Measurements from ENCODE around the gene SCGB1D4.
"Not testable (repeated sequence)": the region's sequence is repeated elsewhere in the genome, so short reads cannot be mapped to it uniquely, and the experiment has no call there.

SCGB1D4 gene, protein sequence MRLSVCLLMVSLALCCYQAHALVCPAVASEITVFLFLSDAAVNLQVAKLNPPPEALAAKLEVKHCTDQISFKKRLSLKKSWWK

DNA sequence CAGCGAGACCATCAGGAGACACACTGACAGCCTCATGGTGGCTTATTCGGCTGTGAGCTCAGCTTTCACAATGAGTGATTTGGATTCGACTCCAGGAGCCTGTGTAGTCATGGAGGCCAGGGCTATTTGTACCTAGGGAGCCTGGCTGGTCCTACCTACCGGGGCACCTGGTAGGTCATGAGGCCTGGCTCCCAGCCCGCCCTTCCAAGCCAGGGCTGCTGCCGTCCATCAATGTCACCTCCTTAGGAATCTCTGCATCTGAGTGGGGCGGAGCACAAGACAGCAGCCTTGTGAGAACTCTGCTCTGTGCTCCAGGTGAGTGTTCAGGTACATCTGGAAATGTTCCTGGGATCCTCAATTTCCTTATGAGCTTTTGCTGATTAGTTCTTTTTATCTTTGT, at the start of gene SCGB1D4:
SCGB1D4 (minus strand) TSS at position 101 of the 400 bp plus-strand sequence; CDS start at position 36, 65 bp downstream.
- in situ Hi-C loops (cut with MboI; ENCODE audit: low sequenced_read_pairs), result no loop called here

DNA sequence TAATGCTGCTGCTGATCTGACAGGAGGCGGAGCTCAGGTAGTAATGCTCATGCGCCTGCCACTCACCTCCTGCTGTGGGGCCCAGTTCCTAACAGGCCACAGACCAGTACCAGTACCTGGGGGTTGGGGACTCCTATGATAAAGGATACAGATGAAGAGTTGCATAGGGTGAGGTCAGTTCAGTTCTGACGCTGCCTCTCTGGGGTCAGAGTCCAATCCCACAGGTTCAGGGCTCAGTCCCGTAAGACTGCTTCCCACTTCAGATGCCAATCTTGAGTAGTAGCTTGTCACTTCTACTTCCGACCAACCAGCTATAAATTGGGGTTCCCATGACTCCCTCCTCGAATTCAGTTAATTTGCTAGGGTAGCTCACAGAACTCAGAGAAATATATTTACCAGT, 47.0 kb upstream of the SCGB1D4 start:
- in situ Hi-C loops (cut with MboI; ENCODE audit: low sequenced_read_pairs), result no loop called here

DNA sequence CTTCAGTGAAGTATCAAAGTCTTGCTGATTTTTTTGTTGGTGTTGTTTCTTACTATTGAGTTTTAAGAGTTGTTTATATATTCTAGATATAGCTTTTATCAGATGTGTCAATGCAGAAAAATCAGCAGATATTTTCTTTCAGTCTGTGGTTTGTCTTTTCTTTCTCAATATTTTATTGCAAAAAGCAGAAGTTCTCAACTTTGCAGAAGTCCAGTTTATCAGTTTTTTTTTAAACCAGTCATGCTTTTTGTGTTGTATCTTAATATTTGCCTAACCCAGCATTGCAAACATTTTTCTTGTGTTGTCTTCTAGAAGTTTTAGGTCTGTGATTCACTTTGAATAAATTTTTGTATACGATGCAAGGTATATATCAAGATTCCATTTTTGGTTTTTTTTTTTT, 45.3 kb upstream of the SCGB1D4 start:
- in situ Hi-C loops (cut with MboI; ENCODE audit: low sequenced_read_pairs), result no loop called here

DNA sequence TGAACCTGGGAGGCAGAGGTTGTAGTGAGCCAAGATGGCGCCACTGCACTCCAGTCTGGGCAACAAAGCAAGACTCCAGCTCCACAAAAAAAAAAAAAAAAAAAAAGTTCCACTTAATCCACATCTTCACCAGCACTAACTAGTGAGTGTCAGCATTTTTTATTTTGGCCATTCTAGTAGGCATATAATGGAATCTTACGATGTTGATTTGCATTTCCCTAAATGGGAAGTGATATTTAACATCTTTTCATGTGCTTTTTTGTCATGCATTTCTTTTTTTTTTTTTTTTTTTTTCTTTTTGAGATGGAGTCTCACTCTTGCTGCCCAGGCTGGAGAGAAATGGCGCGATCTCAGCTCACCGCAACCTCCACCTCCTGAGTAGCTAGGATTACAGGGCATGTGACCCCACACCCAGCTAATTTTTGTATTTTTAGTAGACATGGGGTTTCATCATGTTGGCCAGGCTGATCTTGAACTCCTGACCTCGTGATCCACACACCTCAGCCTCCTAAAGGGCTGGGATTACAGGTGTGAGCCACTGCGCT, 44.8 kb upstream of the SCGB1D4 start:
- in situ Hi-C loops (cut with MboI; ENCODE audit: low sequenced_read_pairs), result not testable (repeated sequence)

- in situ Hi-C loops (cut with MboI; ENCODE audit: low sequenced_read_pairs), result no loop called here
Measured at GRCh38 chr11:62341588-62341987, 42.7 kb upstream of the SCGB1D4 start.

DNA sequence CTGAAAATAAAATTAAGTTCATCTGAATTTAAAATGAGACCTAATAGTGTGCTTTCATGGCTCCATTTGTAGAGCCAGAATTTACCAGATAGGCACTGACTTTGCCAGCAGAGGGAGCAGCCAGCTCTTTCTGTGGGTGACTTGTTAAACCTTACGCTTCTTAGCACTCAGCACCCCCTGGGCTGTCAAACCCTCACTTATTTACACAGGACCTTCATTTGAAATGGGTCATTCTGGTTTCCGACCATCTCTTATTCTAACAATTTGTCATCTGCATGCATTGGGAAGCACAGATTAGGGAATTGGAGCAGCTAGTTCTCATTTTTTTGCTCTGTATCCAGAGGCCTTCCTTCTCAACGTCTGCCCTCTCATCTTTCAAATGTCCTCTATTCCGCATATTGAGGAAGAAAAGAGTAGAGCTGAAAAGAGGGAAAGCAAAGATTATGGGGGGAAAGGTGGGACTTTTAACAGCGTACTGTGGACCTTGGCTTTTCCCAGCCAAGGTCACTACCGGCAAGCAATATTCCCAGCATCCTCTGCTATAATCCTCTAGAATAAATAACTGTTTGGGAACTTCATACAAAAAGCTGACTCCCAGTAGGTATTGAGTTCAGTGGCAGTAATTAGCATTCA, 41.5 kb upstream of the SCGB1D4 start:
- in situ Hi-C loops (cut with MboI; ENCODE audit: low sequenced_read_pairs), result no loop called here

GRCh38 chr11:62338218-62338617, 39.3 kb upstream of the SCGB1D4 start:
- in situ Hi-C loops (cut with MboI; ENCODE audit: low sequenced_read_pairs), result no loop called here

GRCh38 chr11:62337303-62338181, 38.7 kb upstream of the SCGB1D4 start, which contains the start of gene ASRGL1:
Gene ASRGL1 (plus strand): TSS chr11:62337448. CDS start chr11:62337978, 530 bp downstream.
- in situ Hi-C loops (cut with MboI; ENCODE audit: low sequenced_read_pairs), result no loop called here

DNA sequence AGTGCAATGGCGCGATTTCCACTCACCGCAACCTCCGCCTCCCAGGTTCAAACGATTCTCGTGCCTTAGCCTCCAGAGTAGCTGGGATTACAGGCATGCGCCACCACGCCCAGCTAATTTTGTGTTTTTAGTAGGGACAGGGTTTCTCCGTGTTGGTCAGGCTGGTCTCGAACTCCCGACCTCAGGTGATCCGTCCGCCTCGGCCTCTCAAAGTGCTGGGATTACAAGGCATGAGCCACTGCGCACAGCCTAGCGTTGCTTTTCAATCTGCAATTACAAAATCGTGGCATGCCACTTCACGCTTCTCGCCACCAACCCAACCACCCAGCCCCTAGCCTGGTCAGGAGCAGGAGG, 38.1 kb upstream of the SCGB1D4 start:
- in situ Hi-C loops (cut with MboI; ENCODE audit: low sequenced_read_pairs), result not testable (repeated sequence)

GRCh38 chr11:62333768-62334167, 34.9 kb upstream of the SCGB1D4 start:
- in situ Hi-C loops (cut with MboI; ENCODE audit: low sequenced_read_pairs), result no loop called here

- in situ Hi-C loops (cut with MboI; ENCODE audit: low sequenced_read_pairs), result not testable (repeated sequence)
Measured at GRCh38 chr11:62331264-62331663, 32.4 kb upstream of the SCGB1D4 start.

GRCh38 chr11:62327541-62327940, 28.7 kb upstream of the SCGB1D4 start:
- in situ Hi-C loops (cut with MboI; ENCODE audit: low sequenced_read_pairs), result not testable (repeated sequence)

DNA sequence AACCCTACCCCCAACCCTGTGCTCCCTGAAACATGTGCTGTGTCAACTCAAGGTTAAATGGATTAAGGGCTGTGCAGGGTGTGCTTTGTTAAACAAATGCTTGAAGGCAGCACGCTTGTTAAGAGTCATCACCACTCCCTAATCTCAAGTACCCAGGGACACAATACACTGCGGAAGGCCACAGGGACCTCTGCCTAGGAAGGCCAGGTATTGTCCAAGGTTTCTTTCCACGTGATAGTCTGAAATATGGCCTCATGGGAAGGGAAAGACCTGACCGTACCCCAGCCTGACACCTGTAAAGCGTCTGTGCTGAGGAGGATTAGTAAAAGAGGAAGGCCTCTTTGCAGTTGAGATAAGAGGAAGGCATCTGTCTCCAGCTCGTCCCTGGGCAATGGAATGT, 27.8 kb upstream of the SCGB1D4 start:
- in situ Hi-C loops (cut with MboI; ENCODE audit: low sequenced_read_pairs), result not testable (repeated sequence)

GRCh38 chr11:62325781-62326180, 26.9 kb upstream of the SCGB1D4 start:
- in situ Hi-C loops (cut with MboI; ENCODE audit: low sequenced_read_pairs), result not testable (repeated sequence)

GRCh38 chr11:62324731-62325556, 26.1 kb upstream of the SCGB1D4 start:
- in situ Hi-C loops (cut with MboI; ENCODE audit: low sequenced_read_pairs), result no loop called here

DNA sequence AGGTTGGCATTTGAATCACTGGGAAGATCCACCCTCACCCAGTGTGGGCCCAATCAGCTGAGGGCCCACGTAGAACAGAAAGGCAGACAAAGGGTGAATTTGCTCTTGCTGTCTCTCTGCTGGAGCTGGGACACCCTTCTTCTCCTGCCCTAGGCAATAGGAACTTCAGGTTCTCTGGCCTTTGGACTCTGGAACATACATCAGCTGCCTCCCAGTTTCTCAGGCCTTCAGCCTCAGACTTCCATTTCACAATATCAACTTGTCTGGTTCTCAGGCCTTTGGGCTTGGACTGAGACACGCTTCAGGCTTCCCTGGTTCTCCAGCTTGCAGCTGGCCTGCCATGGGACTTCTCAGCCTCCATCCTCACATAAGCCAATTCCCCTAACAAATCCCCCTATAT, 23.6 kb upstream of the SCGB1D4 start:
- in situ Hi-C loops (cut with MboI; ENCODE audit: low sequenced_read_pairs), result no loop called here

GRCh38 chr11:62315431-62315830, 16.6 kb upstream of the SCGB1D4 start:
- in situ Hi-C loops (cut with MboI; ENCODE audit: low sequenced_read_pairs), result no loop called here

GRCh38 chr11:62309991-62310390, 11.1 kb upstream of the SCGB1D4 start:
- in situ Hi-C loops (cut with MboI; ENCODE audit: low sequenced_read_pairs), result no loop called here

DNA sequence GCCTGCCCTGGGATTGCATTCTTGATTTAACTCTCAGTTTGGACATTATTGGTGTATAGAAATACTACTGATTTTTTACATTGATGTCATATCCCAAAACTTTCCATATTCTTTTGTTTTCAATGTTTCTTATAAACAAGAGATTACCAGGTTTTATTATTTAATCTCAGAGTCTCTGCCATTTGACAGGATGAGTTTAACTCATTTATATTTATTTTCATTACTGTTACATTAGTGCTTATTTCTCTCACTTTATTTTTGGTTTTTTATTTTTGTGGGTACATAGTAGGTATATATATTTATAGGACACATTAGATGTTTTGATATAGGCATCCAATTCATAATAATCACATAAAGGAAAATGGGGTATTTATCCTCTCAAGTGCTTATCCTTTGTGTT, 9.1 kb upstream of the SCGB1D4 start:
- in situ Hi-C loops (cut with MboI; ENCODE audit: low sequenced_read_pairs), result no loop called here

GRCh38 chr11:62306227-62306626, 7.4 kb upstream of the SCGB1D4 start:
- in situ Hi-C loops (cut with MboI; ENCODE audit: low sequenced_read_pairs), result no loop called here

DNA sequence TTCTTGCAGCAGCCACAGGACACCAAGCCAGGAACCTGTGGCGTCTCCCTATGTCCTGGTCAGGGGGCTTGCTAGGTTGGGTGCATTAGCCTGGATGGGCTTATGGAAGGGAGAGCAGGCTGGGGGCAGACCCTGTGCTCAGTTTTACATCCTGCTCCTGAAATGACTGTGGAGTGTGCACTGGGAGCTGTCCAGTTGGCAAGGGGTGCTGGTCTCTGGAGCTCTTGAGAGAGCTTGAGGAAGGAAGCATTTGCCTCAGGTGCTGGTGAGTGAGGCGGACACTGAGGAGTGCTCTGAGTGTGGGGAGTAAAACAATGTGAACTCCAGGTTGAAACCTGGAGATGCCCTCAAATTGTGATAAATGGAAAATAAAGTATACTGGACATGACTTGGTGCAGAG, 3.4 kb downstream of the SCGB1D4 start:
- in situ Hi-C loops (cut with MboI; ENCODE audit: low sequenced_read_pairs), result no loop called here

All from hTERT RPE-1 (cell line).